Retina (tissue), 1 donor: ENCODE data around the gene MEIG1.
A peak's percentile ranks its signal among the peaks of the same experiment; 100 is the strongest.
"Not testable (repeated sequence)": the region's sequence is repeated elsewhere in the genome, so short reads cannot be mapped to it uniquely, and the experiment has no call there.

Source experiments
- DNase-seq: peaks from one replicate; pipeline ENCODE4 v3.0.0-alpha.2; 2016

The MEIG1 gene

GRCh38 chr10:14958872-14959220 lies 342 bp upstream of the MEIG1 start:
- no peak for DNase-seq

GRCh38 chr10:14967897-14968296 lies 8.7 kb downstream of the MEIG1 start:
- DNase-seq, result no peak

DNA sequence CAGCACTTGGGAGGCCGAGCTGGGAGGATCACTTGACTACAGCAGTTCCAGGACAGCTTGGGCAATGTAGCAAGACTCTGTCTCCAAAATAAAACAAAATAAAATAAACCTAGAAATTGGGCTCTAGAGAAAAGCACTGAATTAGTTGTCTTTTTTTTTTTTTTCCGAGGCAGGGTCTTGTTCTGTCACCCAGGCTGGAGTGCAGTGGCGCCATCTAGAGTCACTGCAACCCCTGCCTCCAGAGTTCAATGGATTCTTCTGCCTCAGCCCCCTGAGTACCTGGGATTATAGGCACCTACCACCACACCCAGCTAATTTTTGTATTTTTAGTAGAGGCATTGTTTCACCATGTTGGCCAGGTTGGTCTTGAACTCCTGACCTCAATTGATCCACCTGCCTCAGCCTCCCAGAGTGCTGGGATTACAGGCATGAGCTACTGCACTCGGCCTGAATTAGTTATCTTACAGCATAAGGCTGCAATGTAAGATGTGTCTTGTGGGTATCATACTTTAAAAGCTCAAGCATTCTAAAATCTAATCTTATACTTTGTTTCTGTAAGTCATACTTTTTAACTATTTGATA lies 12.8 kb downstream of the MEIG1 start:
- DNase-seq, result peak; percentile 53

- DNase-seq, result not testable (repeated sequence)
Observed at GRCh38 chr10:14974153-14974998, 15.2 kb downstream of the MEIG1 start.

DNA sequence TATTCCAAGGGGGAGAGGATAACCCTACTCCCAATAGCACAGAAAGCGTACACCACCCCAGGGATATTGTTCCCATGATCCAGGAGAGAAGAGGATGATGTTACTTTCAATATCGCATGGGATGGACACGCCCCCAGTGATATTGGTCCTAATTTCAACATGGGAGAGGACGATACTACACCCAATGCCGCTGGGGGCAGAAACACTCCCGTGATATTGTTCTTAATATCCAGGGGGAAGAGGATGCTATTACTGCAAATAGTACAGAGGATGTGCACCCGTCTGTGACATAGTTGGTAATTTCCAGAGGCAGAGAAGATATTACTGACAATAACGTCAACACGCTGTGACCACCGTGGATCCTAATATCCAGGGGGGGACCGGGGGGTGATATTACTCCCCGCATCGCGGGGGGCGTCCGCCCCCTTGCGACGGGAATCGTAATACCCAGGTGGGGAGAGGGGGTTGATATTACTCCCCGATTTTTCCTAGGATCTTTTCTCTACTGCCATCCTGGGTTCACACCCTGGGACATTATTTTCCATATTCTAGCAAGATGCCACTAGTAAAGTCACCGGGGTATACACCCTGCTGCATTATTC lies 16.6 kb downstream of the MEIG1 start:
- no peak for DNase-seq

GRCh38 chr10:14982744-14983143 lies 23.6 kb downstream of the MEIG1 start:
- no peak for DNase-seq

DNA sequence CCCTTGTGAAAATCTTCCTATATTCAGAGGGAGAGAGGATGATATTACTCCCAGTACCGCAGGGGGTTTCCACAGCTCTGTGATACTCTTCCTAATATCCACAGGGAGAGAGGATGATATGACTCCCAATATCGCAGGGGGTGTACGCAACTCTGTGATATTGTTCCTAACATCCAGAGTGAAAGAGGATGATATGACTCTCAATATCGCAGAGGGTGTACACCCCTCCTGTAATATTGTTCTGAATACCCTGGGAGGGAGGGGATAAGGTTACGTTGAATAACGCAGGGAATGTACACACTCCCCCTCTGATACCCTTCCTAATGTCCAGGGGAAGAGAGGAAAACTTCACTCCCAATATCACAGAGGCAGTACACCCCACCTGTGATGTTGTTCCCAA lies 30.4 kb downstream of the MEIG1 start:
- not testable (repeated sequence) for DNase-seq

DNA sequence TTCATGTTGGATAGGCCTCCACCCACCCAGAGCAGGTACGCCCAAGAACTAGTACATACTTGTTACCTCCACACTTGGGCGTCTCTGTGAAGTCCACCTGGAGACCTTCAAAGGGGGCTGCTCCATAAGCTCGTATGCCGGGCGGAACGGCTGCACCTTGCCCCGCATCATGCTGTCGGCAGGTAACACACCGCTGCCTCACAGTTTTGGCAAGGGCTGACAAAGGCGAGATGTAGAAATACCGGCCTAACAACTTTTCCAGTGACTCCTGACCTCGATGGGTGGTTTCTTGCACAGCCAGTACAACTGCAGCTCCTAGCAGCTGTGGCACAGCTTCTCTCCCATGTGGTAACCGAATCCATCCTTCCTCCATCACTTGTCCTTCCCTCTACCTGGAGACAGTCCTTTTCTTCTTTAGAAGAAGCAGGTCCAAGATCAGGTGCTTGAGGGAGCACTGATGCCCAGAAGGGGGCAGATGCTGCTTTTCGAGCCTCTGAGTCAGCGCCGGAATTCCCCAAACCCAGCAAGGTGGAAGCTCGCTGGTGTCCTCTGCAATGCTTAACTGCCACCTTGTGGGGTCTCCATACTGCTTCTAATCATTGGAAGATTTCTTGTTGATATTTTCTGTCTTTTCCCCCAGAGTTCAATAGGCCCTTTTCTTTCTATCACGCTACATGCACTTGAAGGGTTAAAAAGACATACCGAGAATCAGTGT lies 32.0 kb downstream of the MEIG1 start:
- DNase-seq, result not testable (repeated sequence)

- not testable (repeated sequence) for DNase-seq
Observed at GRCh38 chr10:14992336-14992735, 33.1 kb downstream of the MEIG1 start.

- DNase-seq, result not testable (repeated sequence)
Observed at GRCh38 chr10:14993500-14994455, 34.6 kb downstream of the MEIG1 start.

GRCh38 chr10:14995964-14996565 lies 36.9 kb downstream of the MEIG1 start:
- no peak for DNase-seq

DNA sequence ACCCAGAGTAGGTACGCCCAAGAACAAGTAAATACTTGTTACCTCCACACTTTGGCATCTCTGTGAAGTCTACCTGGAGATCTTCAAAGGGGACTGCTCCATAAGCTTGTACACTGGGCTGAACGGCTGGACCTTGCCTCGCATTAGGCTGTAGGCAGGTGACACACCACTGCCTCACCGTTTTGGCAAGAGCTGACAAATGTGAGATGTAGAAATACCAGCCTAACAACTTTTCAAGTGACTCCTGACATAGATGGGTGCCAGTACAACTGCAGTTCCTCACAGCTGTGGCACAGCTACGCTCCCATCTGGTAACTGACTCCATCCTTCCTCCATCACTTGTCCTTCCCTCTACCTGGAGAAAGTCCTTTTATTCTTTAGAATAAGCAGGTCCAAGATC lies 54.3 kb downstream of the MEIG1 start:
- DNase-seq, result not testable (repeated sequence)

DNA sequence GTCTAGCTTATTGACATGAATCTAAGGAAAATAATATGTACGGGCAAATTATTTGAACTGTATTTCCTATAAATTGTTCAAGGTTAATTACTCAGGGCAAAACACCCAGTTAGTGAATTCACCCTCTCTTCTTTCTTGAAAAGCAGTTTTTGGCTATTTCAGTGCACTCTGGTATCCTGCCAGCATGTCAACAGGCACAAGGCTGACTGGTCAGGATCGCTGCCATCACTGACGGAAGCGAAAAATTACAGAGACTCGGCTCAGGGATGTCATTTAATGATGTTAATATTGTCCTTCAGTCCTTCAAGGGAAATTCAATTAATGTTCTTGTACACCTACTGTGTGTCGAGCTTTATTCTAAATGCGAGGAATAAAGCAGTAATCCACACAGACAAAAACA lies 56.3 kb downstream of the MEIG1 start:
- DNase-seq, result no peak

DNA sequence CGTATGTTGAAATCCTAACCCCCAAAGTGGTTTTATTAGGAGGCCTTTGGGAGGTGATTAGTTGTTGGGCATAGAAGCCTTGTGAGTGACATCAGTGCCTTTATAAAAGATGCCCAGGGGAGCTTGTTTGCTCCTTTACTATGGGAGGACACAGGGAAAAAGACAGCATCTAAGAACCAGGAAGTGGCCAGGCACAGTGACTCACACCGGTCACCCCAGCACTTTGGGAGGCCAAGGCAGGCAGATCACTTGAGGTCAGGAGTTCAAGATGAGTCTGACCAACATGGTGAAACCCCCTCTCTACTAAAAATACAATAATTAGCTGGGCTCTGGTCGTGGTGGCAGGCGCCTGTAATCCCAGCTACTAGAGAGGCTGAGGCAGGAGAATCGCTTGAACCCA lies 61.8 kb downstream of the MEIG1 start:
- not testable (repeated sequence) for DNase-seq
